22Rv1 (cell line): ENCODE results near the gene CFAP90.
A peak's percentile ranks its signal among the peaks of the same experiment; 100 is the strongest.

Experiments
- H3K27ac ChIP-seq: fragments of 450-650 bp; 2 replicates; pipeline ENCODE4 v1.5.1; 2017
- ZFX ChIP-seq: fragments of 450-650 bp; IDR thresholded peaks from 2 replicates; pipeline ENCODE4 v1.6.1; 2017; ENCODE audit warnings: antibody characterized with exemption, borderline replicate concordance
- TF ChIP-seq, protein P1 (sequence below): fragments of 450-650 bp; IDR thresholded peaks from 2 replicates; pipeline ENCODE4 v1.5.1; 2017; ENCODE audit warnings: mild to moderate bottlenecking

CFAP90 gene

GRCh38 chr5:7813007-7813406, 37.9 kb downstream of the CFAP90 start:
- TF ChIP-seq ZFX: no peak
- TF ChIP-seq, protein P1, sequence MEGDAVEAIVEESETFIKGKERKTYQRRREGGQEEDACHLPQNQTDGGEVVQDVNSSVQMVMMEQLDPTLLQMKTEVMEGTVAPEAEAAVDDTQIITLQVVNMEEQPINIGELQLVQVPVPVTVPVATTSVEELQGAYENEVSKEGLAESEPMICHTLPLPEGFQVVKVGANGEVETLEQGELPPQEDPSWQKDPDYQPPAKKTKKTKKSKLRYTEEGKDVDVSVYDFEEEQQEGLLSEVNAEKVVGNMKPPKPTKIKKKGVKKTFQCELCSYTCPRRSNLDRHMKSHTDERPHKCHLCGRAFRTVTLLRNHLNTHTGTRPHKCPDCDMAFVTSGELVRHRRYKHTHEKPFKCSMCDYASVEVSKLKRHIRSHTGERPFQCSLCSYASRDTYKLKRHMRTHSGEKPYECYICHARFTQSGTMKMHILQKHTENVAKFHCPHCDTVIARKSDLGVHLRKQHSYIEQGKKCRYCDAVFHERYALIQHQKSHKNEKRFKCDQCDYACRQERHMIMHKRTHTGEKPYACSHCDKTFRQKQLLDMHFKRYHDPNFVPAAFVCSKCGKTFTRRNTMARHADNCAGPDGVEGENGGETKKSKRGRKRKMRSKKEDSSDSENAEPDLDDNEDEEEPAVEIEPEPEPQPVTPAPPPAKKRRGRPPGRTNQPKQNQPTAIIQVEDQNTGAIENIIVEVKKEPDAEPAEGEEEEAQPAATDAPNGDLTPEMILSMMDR: no peak
- no peak overlapping the region for H3K27ac ChIP-seq

- no peak overlapping the region for H3K27ac ChIP-seq
- TF ChIP-seq, protein P1: no peak
- no peak for TF ChIP-seq ZFX
Measured at GRCh38 chr5:7811715-7812114, 39.2 kb downstream of the CFAP90 start.

DNA sequence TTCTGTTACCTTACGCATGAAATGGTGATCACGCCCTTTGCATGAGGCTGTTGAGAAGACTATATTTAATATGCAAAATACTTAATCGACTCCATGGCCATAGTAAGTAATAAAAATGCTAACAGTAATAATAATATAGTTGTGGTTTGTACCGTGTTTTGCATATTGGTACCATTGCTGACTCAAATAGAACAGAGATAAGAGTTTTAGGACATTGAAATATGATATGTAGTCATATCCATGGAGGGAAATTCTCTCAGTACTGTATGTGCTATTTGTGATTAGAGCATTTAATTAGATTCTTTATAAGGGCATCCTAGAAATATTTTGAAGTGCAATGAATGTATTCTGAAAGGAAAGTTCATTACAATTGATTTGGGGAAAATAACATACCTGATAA, 41.9 kb downstream of the CFAP90 start:
- no peak for TF ChIP-seq ZFX
- TF ChIP-seq, protein P1: no peak
- no peak overlapping the region for H3K27ac ChIP-seq

- TF ChIP-seq, protein P1: peak; percentile 43
- no peak for TF ChIP-seq ZFX
Measured at GRCh38 chr5:7805379-7805778, 45.6 kb downstream of the CFAP90 start.

GRCh38 chr5:7803937-7804336, 47.0 kb downstream of the CFAP90 start:
- TF ChIP-seq ZFX: no peak
- TF ChIP-seq, protein P1: no peak
- no peak overlapping the region for H3K27ac ChIP-seq

More at GRCh38 chr5:7805379-7805778, 45.6 kb downstream of the CFAP90 start:
- no peak overlapping the region for H3K27ac ChIP-seq

GRCh38 chr5:7802855-7803254, 48.1 kb downstream of the CFAP90 start:
- TF ChIP-seq ZFX: no peak
- TF ChIP-seq, protein P1: no peak
- H3K27ac ChIP-seq: no peak overlapping the region

GRCh38 chr5:7801891-7802614, 48.9 kb downstream of the CFAP90 start:
- TF ChIP-seq, protein P1: no peak
- TF ChIP-seq ZFX: no peak
- no peak overlapping the region for H3K27ac ChIP-seq
